ENCODE data around the gene EPHB1. TPM values are rescaled to one million over a fixed set of nuclear protein-coding genes. Genes with fewer than 3 reads are reported as not detected.

EPHB1 gene
- total RNA-seq, 1 donor from 2014 or later = 3.8 TPM

DNA sequence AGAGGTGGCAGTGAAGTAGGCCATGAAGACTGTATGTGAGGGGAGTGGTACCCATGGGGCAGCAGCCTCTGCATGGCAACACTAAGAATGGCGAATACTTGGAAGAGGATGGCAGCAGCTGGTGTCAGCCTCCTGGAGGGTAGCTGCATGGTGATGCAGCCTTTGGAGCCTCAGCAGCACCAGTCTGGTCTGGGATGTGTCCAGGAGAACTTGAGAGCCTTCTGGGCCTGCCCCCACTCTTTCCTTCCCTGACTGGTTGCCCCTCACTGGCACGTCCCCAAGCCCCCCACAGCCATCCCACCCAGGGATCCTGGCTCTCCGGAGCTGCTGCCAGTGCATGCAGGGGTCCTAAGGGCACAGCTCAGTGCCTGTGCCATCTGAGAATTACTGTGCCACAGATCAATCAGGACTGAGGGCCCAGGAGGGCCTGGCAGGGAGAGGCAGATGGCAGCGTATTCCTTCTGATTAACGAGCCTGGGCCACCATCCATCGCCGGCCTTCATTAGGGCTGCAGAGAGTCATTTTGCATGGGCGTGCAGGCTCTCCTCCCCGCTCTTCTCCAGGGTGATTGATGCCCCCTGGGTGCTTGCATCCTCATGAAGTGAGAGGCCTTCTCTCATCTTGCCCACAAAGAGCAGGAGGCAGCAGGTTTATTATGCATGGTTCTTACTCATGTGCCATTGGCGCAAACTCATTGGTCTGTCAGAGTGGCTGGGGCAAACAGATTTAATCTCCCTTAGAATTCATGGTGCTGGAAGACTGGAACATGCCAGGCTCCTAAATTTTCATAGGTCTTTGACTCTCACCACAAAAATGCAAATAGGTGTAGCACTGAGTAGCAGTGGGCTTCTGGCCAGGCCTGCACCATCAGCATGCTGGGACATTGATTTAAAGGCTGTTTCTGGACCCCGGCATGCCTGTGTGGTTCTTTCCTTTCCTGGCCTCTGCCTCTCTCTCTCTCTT lies 116.8 kb downstream of the EPHB1 start:
- DNase-seq (no peak), ATAC-seq (ENCODE audit: low read depth) (no peak)
- ChIA-PET CTCF (no interaction called here), POLR2A (no interaction called here)
- no peak for TF ChIP-seq CTCF (IDR thresholded peaks at IDR 0.05)
- intact Hi-C loops (cut with micrococcal nuclease) = no loop called here
- Mint-ChIP-seq H3K4me3 (no peak overlapping the region), H3K27ac (no peak overlapping the region), H3K27me3 (no peaks in the 10 kb centered on the region), H3K4me1 (no peaks in the 10 kb centered on the region), H3K36me3 (ENCODE audit: low read depth) (no peaks in the 10 kb centered on the region), H3K9me3 (no peaks in the 10 kb centered on the region)

- Mint-ChIP-seq H3K27me3 (no peaks in the 10 kb centered on the region), H3K4me1 (no peaks in the 10 kb centered on the region), H3K27ac (no peak overlapping the region), H3K9me3 (no peaks in the 10 kb centered on the region), H3K4me3 (no peak overlapping the region), H3K36me3 (ENCODE audit: low read depth) (no peaks in the 10 kb centered on the region)
- ChIA-PET CTCF (no interaction called here), POLR2A (no interaction called here)
- intact Hi-C loops (cut with micrococcal nuclease) = no loop called here
- ATAC-seq (ENCODE audit: low read depth) = no peak
- no peak for DNase-seq
- TF ChIP-seq CTCF (IDR thresholded peaks at IDR 0.05) = no peak
These were observed 121.4 kb downstream of the EPHB1 start for GRCh38 chr3:134916276-134916961.

GRCh38 chr3:134917631-134918030 lies 122.6 kb downstream of the EPHB1 start:
- intact Hi-C loops (cut with micrococcal nuclease) = no loop called here
- no peak for TF ChIP-seq CTCF (IDR thresholded peaks at IDR 0.05)
- Mint-ChIP-seq H3K4me3 (no peak overlapping the region), H3K27ac (no peak overlapping the region), H3K9me3 (no peaks in the 10 kb centered on the region), H3K4me1 (no peaks in the 10 kb centered on the region), H3K27me3 (no peaks in the 10 kb centered on the region), H3K36me3 (ENCODE audit: low read depth) (no peaks in the 10 kb centered on the region)
- POLR2A ChIA-PET = no interaction called here
- no peak for DNase-seq
- ATAC-seq (ENCODE audit: low read depth) = no peak
- CTCF ChIA-PET = no interaction called here

GRCh38 chr3:134918441-134918840 lies 123.4 kb downstream of the EPHB1 start:
- Mint-ChIP-seq H3K9me3 (no peaks in the 10 kb centered on the region), H3K36me3 (ENCODE audit: low read depth) (no peaks in the 10 kb centered on the region), H3K4me3 (no peak overlapping the region), H3K27me3 (no peaks in the 10 kb centered on the region), H3K27ac (no peak overlapping the region), H3K4me1 (no peaks in the 10 kb centered on the region)
- DNase-seq = no peak
- no peak for ATAC-seq (ENCODE audit: low read depth)
- intact Hi-C loops (cut with micrococcal nuclease) = no loop called here
- no peak for TF ChIP-seq CTCF (IDR thresholded peaks at IDR 0.05)
- ChIA-PET CTCF (no interaction called here), POLR2A (no interaction called here)

DNA sequence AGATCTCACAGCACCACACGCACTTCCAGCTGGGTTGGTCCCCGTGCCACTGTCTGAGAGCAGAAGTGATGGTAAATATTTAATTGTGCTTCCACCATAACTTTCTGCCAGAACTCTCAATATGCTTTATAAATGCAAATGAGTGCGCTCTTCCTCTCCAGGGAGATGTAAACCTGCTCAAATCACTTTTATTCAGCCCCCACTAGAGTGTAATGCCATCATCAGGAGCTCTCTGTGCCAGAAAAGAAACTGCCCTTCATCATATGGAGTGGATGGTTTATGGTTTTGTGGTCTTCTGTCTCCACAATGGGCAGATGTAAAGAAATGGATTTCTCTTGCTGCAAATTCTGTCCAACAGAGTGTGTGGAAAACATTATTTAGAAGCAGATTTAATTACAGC lies 127.0 kb downstream of the EPHB1 start:
- DNase-seq (no peak), ATAC-seq (ENCODE audit: low read depth) (no peak)
- no peak overlapping the region for H3K27ac Mint-ChIP-seq
- ChIA-PET POLR2A (no interaction called here), CTCF (no interaction called here)
- H3K4me3 Mint-ChIP-seq = no peak overlapping the region
- intact Hi-C loops (cut with micrococcal nuclease) = no loop called here
- no peaks in the 10 kb centered on the region for H3K36me3 Mint-ChIP-seq (ENCODE audit: low read depth)
- no peaks in the 10 kb centered on the region for H3K4me1 Mint-ChIP-seq
- TF ChIP-seq CTCF (IDR thresholded peaks at IDR 0.05) = no peak
- H3K27me3 Mint-ChIP-seq = no peaks in the 10 kb centered on the region
- H3K9me3 Mint-ChIP-seq = peaks cover 7% of the 10 kb centered on the region
